ENCODE measurements around the gene EEF1A2. TPM values are rescaled to one million over a fixed set of nuclear protein-coding genes. Genes with fewer than 3 reads are reported as not detected.

EEF1A2 gene
- total and polyA plus RNA-seq, 7 experiments from 2014 or later: 0.08 to 1.5 (median 0.53) TPM; not detected in 2

DNA sequence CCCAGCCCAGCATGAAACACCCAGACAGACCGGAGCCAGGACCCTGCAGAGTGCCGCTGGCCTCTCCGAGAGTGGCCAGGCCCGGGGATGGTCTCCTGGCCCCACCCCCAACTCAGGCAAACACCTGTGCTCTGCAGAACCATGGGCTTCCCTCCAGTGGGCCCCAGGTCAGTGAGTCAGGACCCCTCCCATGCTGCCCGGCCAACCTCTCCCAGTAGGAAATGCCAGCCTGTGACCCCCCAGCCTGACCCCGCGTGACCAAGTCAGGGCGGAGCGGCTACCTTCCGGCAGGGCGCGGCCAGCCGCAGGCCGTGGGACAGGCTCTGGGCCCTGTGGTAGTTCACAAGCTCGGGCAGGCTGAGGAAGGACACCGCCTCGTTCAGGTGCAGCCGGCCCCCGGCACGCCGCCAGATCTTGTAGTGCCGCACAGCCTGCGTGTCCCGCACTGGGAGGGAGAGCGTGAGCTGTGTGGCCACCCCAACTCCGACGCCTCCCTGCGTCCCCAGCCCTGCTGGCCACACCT lies 35.0 kb upstream of the EEF1A2 start:
- peak in 1 of 9 donors; percentile 8 for DNase-seq
- Histone ChIP-seq H3K27me3 (ENCODE audit: control insufficient read depth in 2 of 2, insufficient read depth in 2 of 2, low read length in 2 of 2) (no peaks in the 10 kb centered on the region), H3K9me3 (ENCODE audit: control insufficient read depth in 2 of 3, low read length in 3 of 3) (no peaks in the 10 kb centered on the region), H3K27ac (ENCODE audit: low read depth, low read length) (no peak overlapping the region), H3K4me1 (ENCODE audit: control insufficient read depth in 2 of 2, insufficient read depth in 2 of 2, low read length in 2 of 2) (peaks cover 14 to 16% of the 10 kb centered on the region in 2 donors), H3K36me3 (ENCODE audit: control insufficient read depth in 2 of 3, insufficient read depth in 3 of 3, low read length in 3 of 3) (no peaks in the 10 kb centered on the region), H3K4me3 (ENCODE audit: low read length) (no peak overlapping the region)
- intact Hi-C loops (cut with micrococcal nuclease): loop anchor here in 1 of 2 donors (10.0 kb wide), 1 partner anchor 531 kb away; the partner anchor contains the start of gene TCEA2
- ATAC-seq: no peak
- H3K4me1 Mint-ChIP-seq: peaks cover 6 to 13% (median 7%) of the 10 kb centered on the region in 7 donors
- no peak overlapping the region for H3K4me3 Mint-ChIP-seq
- ChIA-PET POLR2A (interaction anchor here (7.4 kb wide), 1 partner anchor 11 kb away, joined by 89 read pairs; the partner anchor contains the start of gene PPDPF), CTCF (no interaction called here)
- H3K36me3 Mint-ChIP-seq: no peaks in the 10 kb centered on the region
- H3K27ac Mint-ChIP-seq: no peak overlapping the region
- no peaks in the 10 kb centered on the region for H3K27me3 Mint-ChIP-seq
- H3K9me3 Mint-ChIP-seq: peaks cover 0 to 2% (median 0%) of the 10 kb centered on the region in 11 donors

DNA sequence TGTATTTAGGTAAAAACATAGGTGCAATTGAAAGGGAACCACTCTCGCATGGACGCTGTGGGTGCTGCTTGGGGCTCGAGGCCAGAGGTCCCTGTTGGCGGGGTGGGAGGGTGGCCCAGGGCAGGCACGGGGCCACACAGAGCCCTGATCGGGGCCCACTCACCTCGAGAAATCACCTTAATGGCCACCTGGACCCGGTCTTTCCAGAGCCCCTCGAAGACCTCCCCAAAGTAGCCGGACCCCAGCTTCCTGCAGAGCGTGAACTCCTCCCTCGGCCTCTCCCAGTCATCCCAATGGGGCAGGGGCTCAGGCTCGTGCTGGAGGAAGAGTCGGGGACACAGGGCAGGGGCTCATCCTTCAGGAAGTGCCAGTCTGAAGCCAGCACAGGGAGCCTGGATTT lies 34.5 kb upstream of the EEF1A2 start:
- Mint-ChIP-seq H3K4me3 (no peak overlapping the region), H3K27ac (no peak overlapping the region), H3K36me3 (no peaks in the 10 kb centered on the region), H3K9me3 (peaks cover 0 to 2% (median 0%) of the 10 kb centered on the region in 11 donors), H3K4me1 (peaks cover 6 to 13% (median 7%) of the 10 kb centered on the region in 7 donors), H3K27me3 (no peaks in the 10 kb centered on the region)
- intact Hi-C loops (cut with micrococcal nuclease): loop anchor here in 1 of 2 donors (10.0 kb wide), 1 partner anchor 531 kb away; the partner anchor contains the start of gene TCEA2
- no peak for DNase-seq
- H3K4me3 ChIP-seq (ENCODE audit: low read length): no peak overlapping the region
- H3K27me3 ChIP-seq (ENCODE audit: control insufficient read depth in 2 of 2, insufficient read depth in 2 of 2, low read length in 2 of 2): no peaks in the 10 kb centered on the region
- ChIA-PET POLR2A (no interaction called here), CTCF (no interaction called here)
- H3K4me1 ChIP-seq (ENCODE audit: control insufficient read depth in 2 of 2, insufficient read depth in 2 of 2, low read length in 2 of 2): peaks cover 9 to 11% of the 10 kb centered on the region in 2 donors
- no peak for ATAC-seq
- no peak overlapping the region for H3K27ac ChIP-seq (ENCODE audit: low read depth, low read length)
- H3K36me3 ChIP-seq (ENCODE audit: control insufficient read depth in 2 of 3, insufficient read depth in 3 of 3, low read length in 3 of 3): no peaks in the 10 kb centered on the region
- no peaks in the 10 kb centered on the region for H3K9me3 ChIP-seq (ENCODE audit: control insufficient read depth in 2 of 3, low read length in 3 of 3)

DNA sequence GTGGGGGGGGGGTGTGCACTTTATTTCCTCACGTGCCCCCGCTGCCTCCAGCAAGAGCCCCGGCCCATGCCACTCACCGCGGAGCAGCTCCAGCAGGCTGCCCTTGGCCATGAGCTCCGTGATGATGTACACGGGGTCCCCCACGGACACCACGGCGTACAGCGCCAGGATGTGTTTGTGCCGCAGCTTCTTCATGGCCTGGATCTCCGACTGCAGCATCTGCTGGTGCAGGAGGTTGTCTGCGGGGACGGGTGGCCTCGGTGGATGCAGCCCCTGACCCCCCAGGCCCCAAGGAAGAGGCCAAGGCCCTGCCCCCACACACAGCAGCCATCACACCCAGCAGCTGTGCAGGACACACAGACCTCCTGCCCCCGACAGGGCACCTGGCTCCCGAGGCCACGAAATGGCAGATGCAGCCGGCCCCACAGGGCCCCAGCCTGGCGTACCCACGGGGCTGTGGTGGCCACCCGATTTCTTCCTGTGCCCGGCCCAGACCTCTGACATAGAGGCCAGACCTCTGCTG lies 33.6 kb upstream of the EEF1A2 start:
- Mint-ChIP-seq H3K36me3 (no peaks in the 10 kb centered on the region), H3K27ac (peak overlapping the region in 2 of 9 donors; percentile 51 to 75), H3K27me3 (no peaks in the 10 kb centered on the region), H3K9me3 (peaks cover 0 to 2% (median 0%) of the 10 kb centered on the region in 11 donors), H3K4me3 (no peak overlapping the region), H3K4me1 (peaks cover under 1 to 8% (median 6%) of the 10 kb centered on the region in 7 donors)
- Histone ChIP-seq H3K9me3 (ENCODE audit: control insufficient read depth in 2 of 3, low read length in 3 of 3) (no peaks in the 10 kb centered on the region), H3K4me1 (ENCODE audit: control insufficient read depth in 2 of 2, insufficient read depth in 2 of 2, low read length in 2 of 2) (peaks cover 7 to 8% of the 10 kb centered on the region in 2 donors), H3K4me3 (ENCODE audit: low read length) (no peak overlapping the region), H3K27ac (ENCODE audit: low read depth, low read length) (no peak overlapping the region), H3K36me3 (ENCODE audit: control insufficient read depth in 2 of 3, insufficient read depth in 3 of 3, low read length in 3 of 3) (no peaks in the 10 kb centered on the region), H3K27me3 (ENCODE audit: control insufficient read depth in 2 of 2, insufficient read depth in 2 of 2, low read length in 2 of 2) (no peaks in the 10 kb centered on the region)
- DNase-seq (no peak), ATAC-seq (no peak)
- ChIA-PET CTCF (no interaction called here), POLR2A (interaction anchor here (0.6 kb wide), 1 partner anchor 93 kb away, joined by 3 read pairs; no protein-coding TSS in a partner anchor)
- intact Hi-C loops (cut with micrococcal nuclease): loop anchor here in 1 of 2 donors (10.0 kb wide), 1 partner anchor 532 kb away; the partner anchor contains the start of gene TCEA2

DNA sequence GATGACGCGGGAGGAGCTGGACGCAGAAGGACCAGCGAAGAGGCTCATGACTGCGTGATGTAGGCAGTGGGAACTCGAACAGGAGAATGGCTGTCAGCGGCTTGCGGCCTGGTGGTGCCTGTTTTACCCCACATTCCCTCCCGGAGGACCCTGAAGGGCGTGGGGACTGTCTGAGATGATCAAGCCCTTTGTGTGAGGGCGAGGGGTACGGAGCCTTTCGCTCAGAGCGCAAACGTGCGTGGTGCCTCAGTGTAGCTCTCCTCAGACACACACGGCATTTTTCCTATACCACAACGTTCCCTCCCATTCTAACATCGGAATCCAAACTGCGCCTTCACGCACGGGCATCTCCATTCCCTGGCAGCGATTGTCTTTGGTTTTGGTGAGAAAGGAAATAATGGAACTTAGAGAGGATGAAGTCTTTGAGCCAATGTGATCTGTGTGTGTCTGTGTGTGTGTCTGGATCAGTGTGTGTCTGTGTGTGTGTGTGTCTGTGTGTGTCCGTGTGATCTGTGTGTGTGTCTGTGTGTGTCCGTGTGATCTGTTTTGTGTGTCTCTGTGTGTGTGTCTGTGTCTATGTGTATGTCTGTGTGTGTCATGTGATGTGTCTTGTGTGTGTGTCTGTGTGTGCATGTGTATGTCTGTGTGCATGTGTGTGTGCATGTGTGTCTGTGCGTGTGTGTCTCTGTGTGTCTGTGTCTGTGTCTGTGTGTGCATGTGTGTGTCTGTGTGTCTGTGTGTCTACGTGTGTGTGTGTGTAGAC lies 33.0 kb upstream of the EEF1A2 start:
- H3K4me1 Mint-ChIP-seq: peaks cover 0 to 8% (median 6%) of the 10 kb centered on the region in 7 donors
- no peaks in the 10 kb centered on the region for H3K27me3 Mint-ChIP-seq
- no peaks in the 10 kb centered on the region for H3K27me3 ChIP-seq (ENCODE audit: control insufficient read depth in 2 of 2, insufficient read depth in 2 of 2, low read length in 2 of 2)
- no peaks in the 10 kb centered on the region for H3K9me3 ChIP-seq (ENCODE audit: control insufficient read depth in 2 of 3, low read length in 3 of 3)
- CTCF ChIA-PET: interaction anchor here (0.8 kb wide), 1 partner anchor 13 kb away, joined by 3 read pairs; no protein-coding TSS in a partner anchor
- intact Hi-C loops (cut with micrococcal nuclease): loop anchor here in 1 of 2 donors (10.0 kb wide), 1 partner anchor 533 kb away; the partner anchor contains the start of gene TCEA2
- H3K4me1 ChIP-seq (ENCODE audit: control insufficient read depth in 2 of 2, insufficient read depth in 2 of 2, low read length in 2 of 2): peaks cover 1% of the 10 kb centered on the region in 2 donors
- H3K4me3 ChIP-seq (ENCODE audit: low read length): no peak overlapping the region
- POLR2A ChIA-PET: interaction anchor here (3.9 kb wide), 1 partner anchor 12 kb away, joined by 32 read pairs; the partner anchor contains the start of gene PPDPF
- H3K9me3 Mint-ChIP-seq: peaks cover 0 to 2% (median 0%) of the 10 kb centered on the region in 11 donors
- peak overlapping the region in 1 of 10 donors; percentile 14 for H3K4me3 Mint-ChIP-seq
- ATAC-seq: no peak
- H3K36me3 Mint-ChIP-seq: peaks cover 0 to 2% (median 0%) of the 10 kb centered on the region in 5 donors
- no peaks in the 10 kb centered on the region for H3K36me3 ChIP-seq (ENCODE audit: control insufficient read depth in 2 of 3, insufficient read depth in 3 of 3, low read length in 3 of 3)
- H3K27ac Mint-ChIP-seq: peak overlapping the region in 3 of 9 donors; percentile 16 to 75 (median 51)
- DNase-seq: no peak
- H3K27ac ChIP-seq (ENCODE audit: low read depth, low read length): no peak overlapping the region

DNA sequence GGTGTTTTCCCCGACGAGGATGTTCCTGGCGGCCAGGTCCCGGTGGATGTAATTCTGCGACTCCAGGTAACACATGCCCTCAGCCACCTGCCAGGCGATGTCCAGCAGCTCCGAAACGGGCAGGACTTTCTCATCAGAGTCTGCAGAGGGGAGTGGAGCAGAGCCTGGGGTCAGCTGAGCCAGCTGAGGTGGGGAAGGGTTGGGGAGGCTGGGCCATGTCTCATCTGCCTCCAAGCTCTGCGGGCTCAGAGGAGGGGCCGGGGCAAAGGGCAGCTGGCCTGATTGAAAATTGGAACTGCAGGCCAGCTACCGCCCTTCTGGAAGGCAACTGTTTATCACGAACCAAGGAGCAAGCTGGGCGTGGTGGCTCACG lies 31.9 kb upstream of the EEF1A2 start:
- CTCF ChIA-PET: no interaction called here
- H3K9me3 ChIP-seq (ENCODE audit: control insufficient read depth in 2 of 3, low read length in 3 of 3): no peaks in the 10 kb centered on the region

More for the DNA sequence above, 31.9 kb upstream of the EEF1A2 start:
- Mint-ChIP-seq H3K9me3 (peaks cover 0 to 2% (median 0%) of the 10 kb centered on the region in 11 donors), H3K27me3 (no peaks in the 10 kb centered on the region), H3K4me3 (no peak overlapping the region), H3K27ac (no peak overlapping the region), H3K4me1 (peaks cover 0 to 6% (median 4%) of the 10 kb centered on the region in 7 donors), H3K36me3 (peaks cover 0 to 2% (median 0%) of the 10 kb centered on the region in 5 donors)
- Histone ChIP-seq H3K4me1 (ENCODE audit: control insufficient read depth in 2 of 2, insufficient read depth in 2 of 2, low read length in 2 of 2) (no peaks in the 10 kb centered on the region), H3K27me3 (ENCODE audit: control insufficient read depth in 2 of 2, insufficient read depth in 2 of 2, low read length in 2 of 2) (no peaks in the 10 kb centered on the region), H3K4me3 (ENCODE audit: low read length) (no peak overlapping the region), H3K36me3 (ENCODE audit: control insufficient read depth in 2 of 3, insufficient read depth in 3 of 3, low read length in 3 of 3) (no peaks in the 10 kb centered on the region), H3K27ac (ENCODE audit: low read depth, low read length) (no peak overlapping the region)
- ATAC-seq (no peak), DNase-seq (no peak)
- intact Hi-C loops (cut with micrococcal nuclease): loop anchor here in 1 of 2 donors (10.0 kb wide), 1 partner anchor 534 kb away; the partner anchor contains the start of gene TCEA2
- POLR2A ChIA-PET: interaction anchor here (3.9 kb wide), 1 partner anchor 11 kb away, joined by 32 read pairs; the partner anchor contains the start of gene PPDPF
